T-cell (primary cell): Measurements from ENCODE around the gene HEPN1. TPM values are rescaled to one million over a fixed set of nuclear protein-coding genes. Genes with fewer than 3 reads are reported as not detected.
A peak's percentile ranks its signal among the peaks of the same experiment; 100 is the strongest.

Experiments
- ATAC-seq, 4 experiments: fragments of 200-7000 bp in 3 of 4; fragments of 150-1000 bp in 1 of 4; cut with Tn5 transposase; replicated peaks in 1 of 4; 1 replicate in 3 of 4; 2 replicates in 1 of 4; pipeline ENCODE4 v1.10.0; 2021; ENCODE audit warnings: moderate library complexity in 3 of 4, mild to moderate bottlenecking in 2 of 4, moderate number of reproducible peaks in 1 of 4
- CTCF ChIA-PET, 2 donors: fragments of 300-600 bp; sonication (Branson Sonifier 250); formaldehyde crosslinking; loops; one replicate each; lab custom pipeline; 2022; ENCODE audit warnings: antibody characterized with exemption in 2 of 2; lab: Charles Lee
- POLR2A ChIA-PET, 2 donors: fragments of 300-600 bp; sonication (Branson Sonifier 250); formaldehyde crosslinking; loops; one replicate each; lab custom pipeline; 2022; ENCODE audit warnings: antibody characterized with exemption in 2 of 2; lab: Charles Lee
- DNase-seq, 35 experiments: peaks; one replicate each; pipeline versions ENCODE4 v3.0.0 to v3.0.0-alpha.2; 2013 to 2023
- H3K27ac ChIP-seq: one replicate; pipeline ENCODE4 v1.5.1; 2013; ENCODE audit warnings: low read length
- H3K27me3 ChIP-seq, 2 experiments: replicated peaks in 1 of 2; 1 replicate in 1 of 2; 2 replicates in 1 of 2; pipeline versions ENCODE4 v1.6.1 to v1.7.0; 2013; ENCODE audit warnings: low read length in 1 of 2, mixed read lengths in 1 of 2; ENCODE audit not compliant: control insufficient read depth in 2 of 2, insufficient read depth in 2 of 2; ENCODE audit errors: extremely low read depth in 1 of 2
- H3K36me3 ChIP-seq, 2 donors: 1 replicate in 1 of 2; 2 replicates in 1 of 2; pipeline versions ENCODE4 v1.6.1 to v1.7.0; 2013; ENCODE audit warnings: low read length in 1 of 2; ENCODE audit not compliant: control insufficient read depth in 2 of 2, insufficient read depth in 1 of 2; ENCODE audit errors: extremely low read depth in 1 of 2
- H3K4me1 ChIP-seq, 2 experiments: 1 replicate in 1 of 2; 2 replicates in 1 of 2; pipeline versions ENCODE4 v1.6.1 to v1.7.0; 2013; ENCODE audit warnings: low read length in 2 of 2, mixed read lengths in 1 of 2; ENCODE audit not compliant: insufficient read depth in 2 of 2, control insufficient read depth in 1 of 2; ENCODE audit errors: extremely low read depth in 1 of 2
- H3K4me3 ChIP-seq, 2 donors: 1 replicate in 1 of 2; 2 replicates in 1 of 2; pipeline versions ENCODE4 v1.5.1 to v1.7.0; 2013; ENCODE audit warnings: mild to moderate bottlenecking in 2 of 2, low read length in 1 of 2, moderate library complexity in 1 of 2; ENCODE audit not compliant: control insufficient read depth in 1 of 2; ENCODE audit errors: extremely low read depth in 1 of 2
- H3K9me3 ChIP-seq: 2 replicates; pipeline ENCODE4 v1.7.0; 2013
- H3K27ac Mint-ChIP-seq, 2 donors: one replicate each; pipeline ENCODE4 v1.8.0; 2020 to 2021; ENCODE audit warnings: mild to moderate bottlenecking in 2 of 2, mixed read lengths in 2 of 2
- H3K27me3 Mint-ChIP-seq, 2 donors: one replicate each; pipeline ENCODE4 v1.8.0; 2021 to 2022; ENCODE audit warnings: mixed read lengths in 2 of 2
- H3K36me3 Mint-ChIP-seq: one replicate; pipeline ENCODE4 v1.8.0; 2021; ENCODE audit warnings: mixed read lengths
- H3K4me1 Mint-ChIP-seq, 3 donors: one replicate each; pipeline ENCODE4 v1.8.0; 2020 to 2022; ENCODE audit warnings: mixed read lengths in 3 of 3, mild to moderate bottlenecking in 1 of 3
- H3K4me3 Mint-ChIP-seq, 3 donors: one replicate each; pipeline ENCODE4 v1.8.0; 2020 to 2022; ENCODE audit warnings: mild to moderate bottlenecking in 3 of 3, mixed read lengths in 3 of 3, moderate library complexity in 3 of 3
- H3K9me3 Mint-ChIP-seq, 3 donors: one replicate each; pipeline ENCODE4 v1.8.0; 2020 to 2022; ENCODE audit warnings: mixed read lengths in 3 of 3
- WGBS: methylation state at CpG from one replicate; pipeline ENCODE4 v1.1.5; 2013; ENCODE audit warnings: missing lambda C conversion rate; ENCODE audit not compliant: insufficient coverage; 5-methylcytosine and 5-hydroxymethylcytosine counted together
- total RNA-seq, 35 experiments: library from RNA in 6 of 35; stranded (reverse) in 6 of 35; fragments of 120-200 nt in 1 of 35; gene quantifications; one replicate each; pipeline versions ENCODE4 v1.2.1 to v1.2.4 and lab custom pipeline; 2013 to 2026

HEPN1 gene
- total RNA-seq, 5 donors from 2014 or later (not counting 1 experiment from before 2014, with no cell fraction given) = not detected

- H3K4me3 Mint-ChIP-seq = peak overlapping the region; percentile 83 to 84 (median 83)
- H3K4me3 ChIP-seq = no peak overlapping the region
- CTCF ChIA-PET = no interaction called here
These were observed 41.5 kb upstream of the HEPN1 start for GRCh38 chr11:124877631-124877909.

GRCh38 chr11:124877910-124878758 is 40.9 kb upstream of the HEPN1 start:
- no peaks in the 10 kb centered on the region for H3K36me3 ChIP-seq
- DNase-seq = no peak
- H3K27ac ChIP-seq = no peak overlapping the region
- H3K4me3 Mint-ChIP-seq = peak overlapping the region; percentile 45 to 84 (median 83)
- no peaks in the 10 kb centered on the region for H3K36me3 Mint-ChIP-seq
- peaks cover 0 to 41% of the 10 kb centered on the region in 2 experiments for H3K27me3 ChIP-seq
- no peak for ATAC-seq
- peaks cover 21 to 26% (median 23%) of the 10 kb centered on the region in 3 donors for H3K4me1 Mint-ChIP-seq
- peaks cover 19 to 22% of the 10 kb centered on the region in 2 donors for H3K27me3 Mint-ChIP-seq
- H3K4me1 ChIP-seq = peaks cover 0 to 24% of the 10 kb centered on the region in 2 experiments
- POLR2A ChIA-PET = no interaction called here
- no peaks in the 10 kb centered on the region for H3K9me3 ChIP-seq
- peak overlapping the region in 1 of 2 donors; percentile 22 for H3K27ac Mint-ChIP-seq
- CTCF ChIA-PET = interaction anchor here in 1 of 2 donors (0.8 kb wide), 1 partner anchor 11 kb away, joined by 6 read pairs; no protein-coding TSS in a partner anchor
- 92% methylated on average over 15 of the region's 17 CpGs for WGBS
- no peaks in the 10 kb centered on the region for H3K9me3 Mint-ChIP-seq
- H3K4me3 ChIP-seq = no peak overlapping the region

More at GRCh38 chr11:124877631-124877909, 41.5 kb upstream of the HEPN1 start:
- no peaks in the 10 kb centered on the region for H3K9me3 ChIP-seq
- H3K4me1 Mint-ChIP-seq = peaks cover 21 to 26% (median 23%) of the 10 kb centered on the region in 3 donors
- H3K27me3 ChIP-seq = peaks cover 0 to 47% of the 10 kb centered on the region in 2 experiments
- H3K36me3 ChIP-seq = no peaks in the 10 kb centered on the region
- 100% methylated on average over 1 of the region's 10 CpGs for WGBS
- POLR2A ChIA-PET = no interaction called here
- H3K36me3 Mint-ChIP-seq = no peaks in the 10 kb centered on the region
- H3K27ac ChIP-seq = no peak overlapping the region
- ATAC-seq = no peak
- H3K27me3 Mint-ChIP-seq = peaks cover 24 to 28% of the 10 kb centered on the region in 2 donors
- H3K27ac Mint-ChIP-seq = peak overlapping the region in 1 of 2 donors; percentile 22
- DNase-seq = no peak
- peaks cover 0 to 24% of the 10 kb centered on the region in 2 experiments for H3K4me1 ChIP-seq
- H3K9me3 Mint-ChIP-seq = no peaks in the 10 kb centered on the region

GRCh38 chr11:124878759-124879492 is 40.1 kb upstream of the HEPN1 start:
- peak overlapping the region in 1 of 3 donors; percentile 7 for H3K4me3 Mint-ChIP-seq
- peaks cover 0 to 35% of the 10 kb centered on the region in 2 experiments for H3K27me3 ChIP-seq
- H3K27ac ChIP-seq = no peak overlapping the region
- WGBS = 89% methylated on average over 6 of the region's 11 CpGs
- peaks cover 21 to 26% (median 23%) of the 10 kb centered on the region in 3 donors for H3K4me1 Mint-ChIP-seq
- H3K9me3 Mint-ChIP-seq = no peaks in the 10 kb centered on the region
- peaks cover 0 to 24% of the 10 kb centered on the region in 2 experiments for H3K4me1 ChIP-seq
- ATAC-seq (no peak), DNase-seq (no peak)
- H3K27ac Mint-ChIP-seq = no peak overlapping the region
- no peaks in the 10 kb centered on the region for H3K9me3 ChIP-seq
- no peaks in the 10 kb centered on the region for H3K36me3 Mint-ChIP-seq
- H3K36me3 ChIP-seq = no peaks in the 10 kb centered on the region
- CTCF ChIA-PET = no interaction called here
- POLR2A ChIA-PET = no interaction called here
- peaks cover 12 to 15% of the 10 kb centered on the region in 2 donors for H3K27me3 Mint-ChIP-seq
- no peak overlapping the region for H3K4me3 ChIP-seq

GRCh38 chr11:124879493-124880289 is 39.4 kb upstream of the HEPN1 start:
- peaks cover 21 to 26% (median 23%) of the 10 kb centered on the region in 3 donors for H3K4me1 Mint-ChIP-seq
- H3K9me3 Mint-ChIP-seq = no peaks in the 10 kb centered on the region
- POLR2A ChIA-PET = no interaction called here
- no peaks in the 10 kb centered on the region for H3K36me3 ChIP-seq
- H3K9me3 ChIP-seq = no peaks in the 10 kb centered on the region
- peaks cover 8 to 10% of the 10 kb centered on the region in 2 donors for H3K27me3 Mint-ChIP-seq
- 89% methylated on average over 9 of the region's 16 CpGs for WGBS
- H3K27ac ChIP-seq = no peak overlapping the region
- H3K36me3 Mint-ChIP-seq = no peaks in the 10 kb centered on the region
- no peak for DNase-seq
- H3K4me1 ChIP-seq = peaks cover 0 to 24% of the 10 kb centered on the region in 2 experiments
- peaks cover 0 to 28% of the 10 kb centered on the region in 2 experiments for H3K27me3 ChIP-seq
- no peak overlapping the region for H3K4me3 Mint-ChIP-seq
- no peak overlapping the region for H3K27ac Mint-ChIP-seq
- CTCF ChIA-PET = interaction anchor here in 1 of 2 donors (0.6 kb wide), 1 partner anchor 535 kb away, joined by 6 read pairs; no protein-coding TSS in a partner anchor
- no peak for ATAC-seq
- H3K4me3 ChIP-seq = no peak overlapping the region

- no peak overlapping the region for H3K4me3 ChIP-seq
- H3K9me3 ChIP-seq = no peaks in the 10 kb centered on the region
- H3K4me1 ChIP-seq = peaks cover 0 to 24% of the 10 kb centered on the region in 2 experiments
- ATAC-seq = no peak
- H3K27ac ChIP-seq = no peak overlapping the region
- H3K27me3 ChIP-seq = peaks cover 0 to 27% of the 10 kb centered on the region in 2 experiments
- DNase-seq = no peak
- Mint-ChIP-seq H3K36me3 (no peaks in the 10 kb centered on the region), H3K9me3 (no peaks in the 10 kb centered on the region), H3K27ac (no peak overlapping the region), H3K4me3 (no peak overlapping the region), H3K4me1 (peaks cover 19 to 26% (median 21%) of the 10 kb centered on the region in 3 donors), H3K27me3 (peaks cover 4% of the 10 kb centered on the region in 2 donors)
- H3K36me3 ChIP-seq = no peaks in the 10 kb centered on the region
- ChIA-PET POLR2A (no interaction called here), CTCF (interaction anchor here in 1 of 2 donors (0.6 kb wide), 1 partner anchor 535 kb away, joined by 6 read pairs; no protein-coding TSS in a partner anchor)
- WGBS = 39% methylated on average over 5 of the region's 10 CpGs
These were observed 38.8 kb upstream of the HEPN1 start for GRCh38 chr11:124880290-124880611.
